Parathyroid adenoma (tissue), 2 donors: ENCODE results near the gene ZC3H8.

Source experiments
- H2AFZ ChIP-seq: fragments of 300-600 bp; sonication (generic); one replicate; pipeline ENCODE4 v1.7.0; 2017; ENCODE audit warnings: antibody characterized with exemption, mild to moderate bottlenecking
- H3K27ac ChIP-seq: fragments of 300-600 bp; sonication (generic); one replicate; pipeline ENCODE4 v1.7.0; 2017
- H3K27me3 ChIP-seq: fragments of 300-600 bp; sonication (generic); one replicate; pipeline ENCODE4 v1.7.0; 2017; ENCODE audit warnings: low read length; ENCODE audit not compliant: control insufficient read depth, insufficient read depth
- H3K36me3 ChIP-seq: fragments of 300-600 bp; sonication (generic); one replicate; pipeline ENCODE4 v1.7.0; 2017; ENCODE audit warnings: low read length; ENCODE audit not compliant: control insufficient read depth, insufficient read depth
- H3K4me1 ChIP-seq: fragments of 300-600 bp; sonication (generic); one replicate; pipeline ENCODE4 v1.7.0; 2017; ENCODE audit warnings: control low read depth
- H3K4me2 ChIP-seq: fragments of 300-600 bp; sonication (generic); one replicate; pipeline ENCODE4 v1.7.0; 2017; ENCODE audit warnings: low read length
- H3K4me3 ChIP-seq: fragments of 300-600 bp; sonication (generic); one replicate; pipeline ENCODE4 v1.7.0; 2017; ENCODE audit warnings: low read depth, low read length
- H3K79me2 ChIP-seq: fragments of 300-600 bp; sonication (generic); one replicate; pipeline ENCODE4 v1.7.0; 2017; ENCODE audit warnings: control low read depth
- H3K9ac ChIP-seq: fragments of 300-600 bp; sonication (generic); one replicate; pipeline ENCODE4 v1.7.0; 2017; ENCODE audit warnings: mild to moderate bottlenecking
- H3K9me3 ChIP-seq: fragments of 300-600 bp; sonication (generic); one replicate; pipeline ENCODE4 v1.7.0; 2017; ENCODE audit warnings: low read length; ENCODE audit not compliant: control insufficient read depth
- TF ChIP-seq, protein P1 (sequence below): fragments of 300-600 bp; sonication (generic); IDR thresholded peaks from one replicate; pipeline ENCODE4 v1.7.0; 2017; ENCODE audit warnings: antibody characterized with exemption, mild to moderate bottlenecking
- donor health status: primary hyperparathyroidism.

The ZC3H8 gene

DNA sequence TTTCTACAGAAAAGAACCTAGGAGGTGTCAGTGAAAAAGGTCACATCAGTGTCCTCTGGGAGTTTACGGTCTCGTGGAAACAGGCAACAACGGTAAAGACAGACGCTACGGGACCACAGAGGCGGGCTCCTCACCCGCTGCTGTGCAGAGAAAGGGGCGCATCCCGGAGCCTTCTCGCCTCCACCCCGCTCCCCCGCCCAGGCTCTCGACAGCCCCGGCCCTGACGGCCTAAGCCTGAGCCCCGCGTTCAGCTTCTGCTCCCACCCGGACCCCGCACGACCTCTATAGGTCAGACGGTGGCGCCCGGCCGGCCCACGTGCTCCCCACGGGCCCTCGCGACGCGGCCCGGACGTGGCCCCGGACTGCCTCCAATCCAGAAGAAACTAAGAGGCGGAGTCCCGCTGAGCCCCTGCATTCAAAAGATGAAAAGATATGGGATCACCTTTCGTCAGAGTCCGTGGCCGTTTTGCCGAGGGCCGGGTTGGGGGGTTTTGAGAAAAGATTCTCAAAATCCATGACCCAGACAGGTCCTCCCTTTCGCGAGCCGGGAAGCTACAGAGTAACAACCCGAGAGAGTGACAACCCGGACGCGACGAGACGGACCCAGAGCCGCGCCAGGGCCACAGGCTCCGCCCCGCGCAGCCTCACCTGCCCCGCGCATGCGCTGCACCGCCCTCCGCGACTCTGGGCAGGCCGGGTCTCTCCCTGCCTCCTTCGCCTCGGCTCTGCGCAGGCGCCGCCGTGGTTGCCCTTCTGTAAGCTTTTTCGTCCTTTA, at the start of gene ZC3H8:
ZC3H8 (minus strand) TSS at position 577 of the 775 bp plus-strand sequence; CDS start at position 516, 61 bp downstream.
- Histone ChIP-seq H3K4me1 (no peaks in the 10 kb centered on the region), H3K27ac (peak within 1 kb of the TSS; percentile 81), H3K27me3 (no peaks in the 10 kb centered on the region), H2AFZ (peak within 1 kb of the TSS; percentile 97), H3K4me3 (peak within 1 kb of the TSS; percentile 90), H3K9ac (no peak within 1 kb of the TSS), H3K36me3 (no peaks in the 10 kb centered on the region), H3K9me3 (no peaks in the 10 kb centered on the region), H3K4me2 (peak within 1 kb of the TSS; percentile 89), H3K79me2 (peaks cover 5% of the 10 kb centered on the region)
- TF ChIP-seq, protein P1, sequence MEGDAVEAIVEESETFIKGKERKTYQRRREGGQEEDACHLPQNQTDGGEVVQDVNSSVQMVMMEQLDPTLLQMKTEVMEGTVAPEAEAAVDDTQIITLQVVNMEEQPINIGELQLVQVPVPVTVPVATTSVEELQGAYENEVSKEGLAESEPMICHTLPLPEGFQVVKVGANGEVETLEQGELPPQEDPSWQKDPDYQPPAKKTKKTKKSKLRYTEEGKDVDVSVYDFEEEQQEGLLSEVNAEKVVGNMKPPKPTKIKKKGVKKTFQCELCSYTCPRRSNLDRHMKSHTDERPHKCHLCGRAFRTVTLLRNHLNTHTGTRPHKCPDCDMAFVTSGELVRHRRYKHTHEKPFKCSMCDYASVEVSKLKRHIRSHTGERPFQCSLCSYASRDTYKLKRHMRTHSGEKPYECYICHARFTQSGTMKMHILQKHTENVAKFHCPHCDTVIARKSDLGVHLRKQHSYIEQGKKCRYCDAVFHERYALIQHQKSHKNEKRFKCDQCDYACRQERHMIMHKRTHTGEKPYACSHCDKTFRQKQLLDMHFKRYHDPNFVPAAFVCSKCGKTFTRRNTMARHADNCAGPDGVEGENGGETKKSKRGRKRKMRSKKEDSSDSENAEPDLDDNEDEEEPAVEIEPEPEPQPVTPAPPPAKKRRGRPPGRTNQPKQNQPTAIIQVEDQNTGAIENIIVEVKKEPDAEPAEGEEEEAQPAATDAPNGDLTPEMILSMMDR, result no peak

DNA sequence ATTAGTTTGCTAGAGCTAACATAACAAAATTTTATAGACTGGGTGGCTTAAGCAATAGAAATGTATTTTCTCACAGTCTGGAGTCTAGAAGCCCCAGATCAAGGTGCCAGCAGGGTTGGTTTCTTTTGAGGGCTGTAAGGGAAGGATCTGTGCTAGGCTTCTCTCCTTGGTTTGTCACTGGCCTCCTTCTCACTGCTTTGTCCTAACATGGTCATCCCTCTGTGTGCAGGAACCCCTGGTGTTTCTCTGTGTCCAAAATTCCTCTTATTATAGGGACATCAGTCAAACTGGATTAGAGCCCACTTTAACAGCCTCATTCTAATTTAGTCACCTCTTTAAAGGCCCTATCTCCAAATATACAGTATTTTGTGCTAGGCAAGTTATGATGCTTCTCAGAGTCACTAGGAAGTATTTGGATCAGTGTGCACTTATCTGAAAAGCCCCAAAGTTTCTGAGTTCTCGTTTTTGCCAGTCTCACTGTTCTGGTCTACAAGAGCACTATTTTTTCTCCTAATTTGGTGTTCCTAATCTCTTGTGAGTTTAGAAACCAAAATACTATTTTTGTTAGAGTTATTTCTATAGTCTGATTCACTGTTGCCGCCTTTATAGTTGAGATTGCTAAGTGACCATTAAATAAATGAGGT, 49.6 kb upstream of the ZC3H8 start:
- Histone ChIP-seq H3K4me2 (no peak overlapping the region), H3K9me3 (no peaks in the 10 kb centered on the region), H3K36me3 (no peaks in the 10 kb centered on the region), H3K79me2 (no peaks in the 10 kb centered on the region), H3K4me3 (no peak overlapping the region), H3K27ac (no peak overlapping the region), H3K4me1 (no peaks in the 10 kb centered on the region), H3K9ac (no peak overlapping the region), H3K27me3 (no peaks in the 10 kb centered on the region), H2AFZ (no peak overlapping the region)
- TF ChIP-seq, protein P1, result no peak

DNA sequence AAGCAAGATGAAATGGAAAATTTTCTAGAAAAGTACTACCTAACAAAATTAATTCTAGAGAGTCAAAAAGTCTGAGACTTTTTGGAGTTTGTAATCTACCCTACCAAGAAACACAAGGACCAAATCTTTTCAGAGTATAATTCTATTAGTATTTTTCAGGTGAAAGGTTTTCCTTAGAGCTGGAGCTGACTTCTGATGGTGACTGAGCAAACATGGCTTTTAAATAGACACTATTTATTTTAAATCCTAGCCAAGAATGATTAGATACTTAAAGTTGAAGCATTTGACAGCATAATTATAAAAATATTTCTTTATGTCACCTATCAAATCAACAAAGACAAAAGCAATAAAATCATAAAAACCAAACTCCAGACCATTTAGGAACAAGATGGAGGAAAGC, 47.1 kb upstream of the ZC3H8 start:
- TF ChIP-seq, protein P1, result no peak
- no peaks in the 10 kb centered on the region for H3K4me1 ChIP-seq
- no peaks in the 10 kb centered on the region for H3K79me2 ChIP-seq
- no peak overlapping the region for H3K9ac ChIP-seq
- no peaks in the 10 kb centered on the region for H3K36me3 ChIP-seq
- H3K4me3 ChIP-seq, result no peak overlapping the region
- no peaks in the 10 kb centered on the region for H3K27me3 ChIP-seq
- H2AFZ ChIP-seq, result no peak overlapping the region
- H3K9me3 ChIP-seq, result no peaks in the 10 kb centered on the region
- no peak overlapping the region for H3K27ac ChIP-seq
- no peak overlapping the region for H3K4me2 ChIP-seq

DNA sequence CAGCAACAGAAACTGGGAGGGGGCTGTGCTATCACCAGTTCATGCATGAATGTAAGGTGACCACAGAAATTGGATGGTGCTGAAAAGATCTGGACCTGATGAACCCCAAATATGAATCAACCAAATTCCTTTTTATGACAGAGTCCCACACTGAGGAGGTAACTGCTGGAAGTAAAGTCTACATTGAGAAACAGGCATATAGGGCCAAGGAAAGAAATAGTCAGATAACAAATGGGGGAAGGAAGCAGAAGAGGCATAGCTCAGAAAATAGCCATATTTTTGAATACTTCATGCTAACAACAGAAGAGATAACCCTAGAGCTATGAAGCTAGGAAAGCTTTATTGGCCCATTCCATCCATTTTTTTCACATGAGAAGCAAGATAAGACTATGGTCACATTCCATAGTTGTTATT, 46.3 kb upstream of the ZC3H8 start:
- H3K79me2 ChIP-seq, result no peaks in the 10 kb centered on the region
- H3K4me3 ChIP-seq, result no peak overlapping the region
- no peaks in the 10 kb centered on the region for H3K4me1 ChIP-seq
- no peak overlapping the region for H3K27ac ChIP-seq
- H3K9ac ChIP-seq, result no peak overlapping the region
- TF ChIP-seq, protein P1, result no peak
- H3K9me3 ChIP-seq, result no peaks in the 10 kb centered on the region
- H3K36me3 ChIP-seq, result no peaks in the 10 kb centered on the region
- no peak overlapping the region for H2AFZ ChIP-seq
- H3K4me2 ChIP-seq, result no peak overlapping the region
- H3K27me3 ChIP-seq, result no peaks in the 10 kb centered on the region
